ENCODE results near the gene PUM1. TPM values are rescaled to one million over a fixed set of nuclear protein-coding genes. Genes with fewer than 3 reads are reported as not detected.

The PUM1 gene
- total RNA-seq, 1 experiment from 2014 or later, result 110 TPM

GRCh38 chr1:30889511-30889910, 176.0 kb downstream of the PUM1 start:
- ChIA-PET POLR2A (no interaction called here), CTCF (interaction anchor here (1.4 kb wide), 1 partner anchor 108 kb away, joined by 4 read pairs; no protein-coding TSS in a partner anchor)
- Mint-ChIP-seq H3K27me3 (ENCODE audit: insufficient read depth, unreplicated experiment) (no peaks in the 10 kb centered on the region), H3K36me3 (ENCODE audit: insufficient read depth, unreplicated experiment) (no peaks in the 10 kb centered on the region), H3K4me1 (ENCODE audit: insufficient read depth, unreplicated experiment) (peaks cover 13% of the 10 kb centered on the region), H3K4me3 (ENCODE audit: unreplicated experiment) (no peak overlapping the region), H3K27ac (ENCODE audit: low read depth, unreplicated experiment) (no peak overlapping the region), H3K9me3 (ENCODE audit: unreplicated experiment) (no peaks in the 10 kb centered on the region)
- TF ChIP-seq CTCF (IDR thresholded peaks at IDR 0.05; ENCODE audit: unreplicated experiment), result no peak
- DNase-seq (ENCODE audit: unreplicated experiment), result no peak
- intact Hi-C loops (cut with micrococcal nuclease), result no loop called here
- no TSS peak for BruUV-seq (replicated peaks)

- no peaks in the 10 kb centered on the region for H3K36me3 Mint-ChIP-seq (ENCODE audit: insufficient read depth, unreplicated experiment)
- H3K9me3 Mint-ChIP-seq (ENCODE audit: unreplicated experiment), result no peaks in the 10 kb centered on the region
- no TSS peak for BruUV-seq (replicated peaks)
- ChIA-PET POLR2A (no interaction called here), CTCF (interaction anchor here (1.4 kb wide), 1 partner anchor 107 kb away, joined by 4 read pairs; no protein-coding TSS in a partner anchor)
- H3K27me3 Mint-ChIP-seq (ENCODE audit: insufficient read depth, unreplicated experiment), result no peaks in the 10 kb centered on the region
- no peak for TF ChIP-seq CTCF (IDR thresholded peaks at IDR 0.05; ENCODE audit: unreplicated experiment)
- DNase-seq (ENCODE audit: unreplicated experiment), result no peak
- H3K4me1 Mint-ChIP-seq (ENCODE audit: insufficient read depth, unreplicated experiment), result peaks cover 13% of the 10 kb centered on the region
- intact Hi-C loops (cut with micrococcal nuclease), result no loop called here
- no peak overlapping the region for H3K4me3 Mint-ChIP-seq (ENCODE audit: unreplicated experiment)
- no peak overlapping the region for H3K27ac Mint-ChIP-seq (ENCODE audit: low read depth, unreplicated experiment)
Observed at GRCh38 chr1:30888975-30889374, 176.5 kb downstream of the PUM1 start.

- BruUV-seq (replicated peaks), result no TSS peak
Observed at GRCh38 chr1:30888391-30888790, 177.1 kb downstream of the PUM1 start.

More at GRCh38 chr1:30888391-30888790, 177.1 kb downstream of the PUM1 start:
- Mint-ChIP-seq H3K9me3 (ENCODE audit: unreplicated experiment) (no peaks in the 10 kb centered on the region), H3K27ac (ENCODE audit: low read depth, unreplicated experiment) (peak overlapping the region; percentile 63), H3K4me3 (ENCODE audit: unreplicated experiment) (no peak overlapping the region), H3K4me1 (ENCODE audit: insufficient read depth, unreplicated experiment) (peaks cover 13% of the 10 kb centered on the region), H3K36me3 (ENCODE audit: insufficient read depth, unreplicated experiment) (no peaks in the 10 kb centered on the region), H3K27me3 (ENCODE audit: insufficient read depth, unreplicated experiment) (no peaks in the 10 kb centered on the region)
- intact Hi-C loops (cut with micrococcal nuclease), result no loop called here
- DNase-seq (ENCODE audit: unreplicated experiment), result no peak
- TF ChIP-seq CTCF (IDR thresholded peaks at IDR 0.05; ENCODE audit: unreplicated experiment), result no peak
- ChIA-PET POLR2A (interaction anchor here (0.5 kb wide), 1 partner anchor 29 kb away, joined by 3 read pairs; no protein-coding TSS in a partner anchor), CTCF (interaction anchor here (0.7 to 1.4 kb wide), 2 partner anchors 24 to 107 kb away, joined by 3 to 4 read pairs; no protein-coding TSS in a partner anchor)

All from MCF 10A (cell line).